ENCODE data around the gene SLC2A4RG.
A peak's percentile ranks its signal among the peaks of the same experiment; 100 is the strongest.

Gene SLC2A4RG

DNA sequence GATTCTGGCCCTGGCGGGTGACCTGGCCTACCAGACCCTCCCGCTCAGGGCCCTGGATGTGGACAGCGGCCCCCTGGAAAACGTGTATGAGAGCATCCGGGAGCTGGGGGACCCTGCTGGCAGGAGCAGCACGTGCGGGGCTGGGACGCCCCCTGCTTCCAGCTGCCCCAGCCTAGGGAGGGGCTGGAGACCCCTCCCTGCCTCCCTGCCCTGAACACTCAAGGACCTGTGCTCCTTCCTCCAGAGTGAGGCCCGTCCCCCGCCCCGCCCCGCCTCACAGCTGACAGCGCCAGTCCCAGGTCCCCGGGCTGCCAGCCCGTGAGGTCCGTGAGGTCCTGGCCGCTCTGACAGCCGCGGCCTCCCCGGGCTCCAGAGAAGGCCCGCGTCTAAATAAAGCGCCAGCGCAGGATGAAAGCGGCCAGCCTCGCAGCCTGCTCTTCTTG is 868 bp upstream of the SLC2A4RG start:
- DNase-seq (ENCODE audit: insufficient read length, low spot score), result no peak
- no peak for FAIRE-seq

DNA sequence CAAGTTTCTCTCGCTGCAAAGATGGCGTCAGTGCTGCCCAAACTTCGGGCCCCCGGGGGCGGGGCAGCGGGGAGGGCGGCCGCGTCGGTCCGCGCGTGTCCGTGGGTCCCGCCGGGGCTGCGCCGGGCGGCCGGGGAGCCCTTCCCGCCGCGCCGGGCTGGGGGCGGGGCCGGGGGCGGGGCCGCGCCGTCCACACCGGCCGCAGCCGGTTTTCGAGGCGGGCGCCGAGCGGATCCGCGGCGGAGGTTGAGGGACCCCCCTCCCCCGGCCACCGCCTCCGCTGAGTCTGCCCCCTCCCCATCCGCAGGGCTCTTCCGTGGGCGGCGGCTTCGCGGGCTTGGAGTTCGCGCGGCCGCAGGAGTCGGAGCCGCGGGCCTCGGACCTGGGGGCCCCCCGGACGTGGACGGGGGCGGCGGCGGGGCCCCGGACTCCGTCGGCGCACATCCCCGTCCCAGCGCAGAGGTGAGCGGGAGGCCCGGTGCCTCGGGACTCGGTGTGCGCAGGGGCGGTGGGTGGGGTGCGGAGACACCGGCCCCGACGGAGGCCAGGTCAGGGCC is 572 bp downstream of the SLC2A4RG start:
- FAIRE-seq (peak; percentile 14), DNase-seq (ENCODE audit: insufficient read length, low spot score) (peak; percentile 74)

DNA sequence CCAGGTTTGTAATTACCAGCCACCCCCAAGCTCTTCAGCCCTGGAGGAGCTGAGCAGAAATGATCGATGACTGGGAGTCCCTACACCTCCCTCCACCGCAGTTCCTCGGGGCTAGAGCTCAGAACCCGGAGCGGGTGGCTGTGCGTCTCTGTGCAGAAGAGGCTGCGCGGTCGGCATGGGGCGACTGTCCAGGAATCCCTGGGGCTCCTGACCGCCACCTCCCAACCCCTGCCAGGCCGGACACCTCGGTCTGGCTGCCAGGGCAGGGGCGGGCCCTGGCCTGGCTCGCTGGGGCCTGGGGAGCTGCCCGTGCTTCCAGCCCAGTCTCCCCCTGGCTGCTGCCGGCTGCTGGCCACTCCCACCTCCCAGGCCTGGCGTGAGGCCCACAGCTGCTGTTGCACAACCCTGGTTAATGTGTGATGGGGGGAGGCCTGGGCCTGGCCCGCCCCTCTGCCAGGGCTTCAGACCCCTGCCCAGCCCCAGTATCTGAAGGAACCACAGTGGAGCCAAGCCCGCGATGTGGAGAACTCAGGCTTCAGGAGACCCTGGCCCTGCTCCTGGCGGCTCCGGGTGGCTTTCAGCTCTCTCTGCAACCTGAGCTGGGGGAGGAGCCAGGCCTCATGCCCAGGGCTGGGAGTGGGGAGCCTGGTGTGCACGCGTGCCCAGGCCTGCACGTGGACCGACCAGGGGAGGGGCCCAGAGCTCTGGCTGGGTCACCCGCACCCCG is 1.2 kb downstream of the SLC2A4RG start:
- peak; percentile 85 for FAIRE-seq
- peak; percentile 91 for DNase-seq (ENCODE audit: insufficient read length, low spot score)

DNA sequence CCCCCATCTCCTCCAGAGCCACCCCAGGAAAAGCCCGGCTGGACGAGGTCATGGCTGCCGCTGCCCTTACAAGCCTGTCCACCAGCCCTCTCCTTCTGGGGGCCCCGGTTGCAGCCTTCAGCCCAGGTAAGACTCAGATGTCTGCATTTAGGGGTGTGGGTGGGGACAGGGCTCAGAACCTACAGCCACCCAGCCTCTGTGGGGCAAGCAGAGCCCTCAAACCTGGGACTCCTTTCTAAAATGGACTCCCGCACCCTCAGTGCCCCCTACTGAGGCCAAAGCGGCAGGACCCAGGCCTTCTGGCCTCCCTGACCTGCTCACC is 1.7 kb downstream of the SLC2A4RG start:
- DNase-seq (ENCODE audit: insufficient read length, low spot score) (no peak), FAIRE-seq (no peak)

DNA sequence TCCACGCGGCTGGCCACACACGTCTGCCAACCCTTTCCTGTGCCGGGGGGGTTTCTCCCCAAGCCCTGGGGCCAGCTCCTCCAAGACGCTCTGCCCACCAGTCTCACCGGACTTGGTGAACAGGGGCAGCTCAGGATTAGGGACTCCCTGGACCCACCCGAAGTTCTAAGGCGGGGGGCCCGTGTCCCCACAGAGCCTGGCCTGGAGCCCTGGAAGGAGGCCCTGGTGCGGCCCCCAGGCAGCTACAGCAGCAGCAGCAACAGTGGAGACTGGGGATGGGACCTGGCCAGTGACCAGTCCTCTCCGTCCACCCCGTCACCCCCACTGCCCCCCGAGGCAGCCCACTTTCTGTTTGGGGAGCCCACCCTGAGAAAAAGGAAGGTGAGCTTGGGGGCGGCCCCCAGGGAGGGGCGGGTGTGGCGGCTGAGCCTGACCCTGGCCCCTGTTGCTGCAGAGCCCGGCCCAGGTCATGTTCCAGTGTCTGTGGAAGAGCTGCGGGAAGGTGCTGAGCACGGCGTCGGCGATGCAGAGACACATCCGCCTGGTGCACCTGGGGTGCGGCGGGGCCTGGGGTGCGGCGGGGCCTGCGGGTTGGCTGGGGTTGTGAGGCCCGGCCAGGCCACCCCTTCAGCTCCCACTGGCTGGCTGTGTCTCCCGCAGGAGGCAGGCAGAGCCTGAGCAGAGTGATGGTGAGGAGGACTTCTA is 2.3 kb downstream of the SLC2A4RG start:
- no peak for FAIRE-seq
- no peak for DNase-seq (ENCODE audit: insufficient read length, low spot score)

DNA sequence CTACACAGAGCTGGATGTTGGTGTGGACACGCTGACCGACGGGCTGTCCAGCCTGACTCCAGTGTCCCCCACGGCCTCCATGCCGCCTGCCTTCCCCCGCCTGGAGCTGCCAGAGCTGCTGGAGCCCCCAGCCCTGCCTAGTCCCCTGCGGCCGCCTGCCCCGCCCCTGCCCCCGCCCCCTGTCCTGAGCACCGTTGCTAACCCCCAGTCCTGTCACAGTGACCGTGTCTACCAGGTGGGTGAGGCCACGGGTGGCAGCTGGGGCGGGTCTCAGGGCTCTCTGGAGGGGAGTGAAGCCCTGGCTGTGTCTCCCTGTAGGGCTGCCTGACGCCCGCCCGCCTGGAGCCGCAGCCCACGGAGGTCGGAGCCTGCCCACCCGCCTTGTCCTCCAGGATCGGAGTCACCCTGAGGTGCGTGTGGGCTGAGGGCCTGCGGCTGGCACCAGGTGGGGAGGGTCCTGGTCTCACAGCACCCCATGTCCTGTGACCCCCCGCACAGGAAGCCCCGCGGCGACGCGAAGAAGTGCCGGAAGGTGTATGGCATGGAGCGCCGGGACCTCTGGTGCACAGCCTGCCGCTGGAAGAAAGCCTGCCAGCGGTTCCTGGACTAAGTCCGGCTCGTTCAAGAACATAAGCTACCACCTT is 2.9 kb downstream of the SLC2A4RG start:
- FAIRE-seq, result no peak

DNA sequence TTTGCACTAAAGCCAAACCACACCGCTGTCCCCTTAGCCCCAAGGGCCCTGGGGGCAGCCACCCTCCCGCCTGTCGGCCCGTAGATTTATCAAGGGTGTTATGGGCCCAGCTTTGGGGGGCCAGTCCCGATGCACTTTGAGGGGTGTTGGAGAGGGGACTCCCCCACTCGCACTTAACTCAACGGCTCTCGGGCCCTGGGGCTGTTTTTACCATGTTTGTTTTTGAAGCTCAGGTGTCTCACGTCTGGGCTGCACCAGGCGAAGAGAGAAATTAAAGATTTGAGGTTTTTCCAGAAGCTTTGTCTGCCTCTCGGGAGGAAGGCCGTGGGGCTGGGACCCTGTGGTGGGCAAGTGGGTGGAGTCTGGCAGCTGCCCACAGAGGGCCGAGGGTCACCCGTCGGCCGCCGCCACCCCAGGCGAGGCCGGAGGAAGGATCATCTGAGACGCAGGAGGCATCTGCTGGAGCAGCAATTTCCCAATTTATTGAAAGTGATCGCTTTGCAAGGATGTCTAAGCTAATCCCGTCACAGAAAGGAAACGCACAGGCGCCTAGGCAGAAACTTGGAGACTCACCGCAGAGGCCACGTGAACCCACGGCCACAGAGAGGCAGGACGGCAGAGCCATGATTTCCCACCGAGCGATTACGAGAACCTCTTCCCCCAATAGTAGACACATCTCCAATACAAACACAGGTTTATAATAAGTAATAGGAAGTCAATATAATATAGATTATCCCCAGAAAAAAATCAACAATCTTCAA is 3.8 kb downstream of the SLC2A4RG start:
- FAIRE-seq, result no peak
- no peak for DNase-seq (ENCODE audit: insufficient read length, low spot score)

More for the DNA sequence above, 2.9 kb downstream of the SLC2A4RG start:
- no peak for DNase-seq (ENCODE audit: insufficient read length, low spot score)

DNA sequence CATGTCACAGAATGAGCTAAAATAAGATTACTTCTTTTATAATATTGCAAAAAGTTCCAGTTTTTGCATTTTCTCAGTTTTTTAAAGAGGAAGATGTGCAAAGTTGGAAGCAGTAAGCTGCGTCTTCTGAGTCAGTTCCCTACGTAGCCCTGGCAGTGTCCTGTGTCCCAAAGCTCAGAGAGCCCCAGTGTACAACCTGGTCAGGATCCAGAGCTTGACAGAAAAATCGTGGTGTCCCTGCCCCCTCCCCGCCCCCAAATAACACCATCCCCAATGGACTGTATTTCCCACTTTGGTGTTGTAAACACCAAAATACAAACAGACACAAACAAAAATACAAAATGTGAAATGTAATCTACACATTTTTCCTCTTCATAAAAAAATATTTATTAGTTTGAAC is 4.6 kb downstream of the SLC2A4RG start:
- FAIRE-seq (no peak), DNase-seq (ENCODE audit: insufficient read length, low spot score) (no peak)

DNA sequence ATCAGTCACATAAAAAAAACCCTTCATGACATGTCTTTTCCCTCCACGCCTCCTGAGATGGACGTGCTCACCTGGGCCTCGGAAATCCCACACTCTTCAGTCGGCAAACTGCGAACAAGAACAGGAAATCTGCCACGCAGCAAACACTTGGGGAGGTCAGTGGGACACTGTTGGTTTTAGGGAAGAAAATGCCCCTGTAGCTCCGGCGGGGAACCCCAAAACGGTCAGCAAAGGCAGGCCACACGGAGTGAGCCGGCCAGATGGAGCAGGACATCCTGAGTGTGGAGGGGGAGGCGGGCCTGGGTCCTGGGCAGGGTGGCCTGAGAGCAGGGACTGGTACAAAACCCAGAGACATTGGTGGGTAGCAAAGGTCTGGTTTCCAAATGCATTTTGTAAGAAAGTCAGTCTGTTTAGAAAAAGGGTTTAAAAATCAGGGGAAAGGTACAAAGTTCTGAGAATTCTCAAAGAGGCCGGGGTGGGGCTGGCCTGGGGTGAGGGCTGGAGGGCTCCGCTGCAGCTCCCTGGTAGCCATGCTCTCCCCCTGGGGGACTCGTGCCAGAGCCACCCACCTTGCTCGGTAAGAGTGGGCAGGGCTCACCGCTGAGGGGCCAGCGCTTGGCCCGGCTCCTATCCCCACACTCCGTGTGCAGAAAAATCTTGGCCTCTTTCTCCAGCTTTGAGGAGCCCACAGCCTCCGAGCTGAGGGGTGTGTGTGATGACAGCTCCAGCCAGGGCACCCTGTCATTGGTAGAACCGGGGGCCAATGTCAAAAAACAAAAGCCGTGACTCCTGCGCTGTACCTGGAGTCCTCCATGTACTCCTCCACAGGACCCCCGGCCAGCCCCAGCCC is 5.2 kb downstream of the SLC2A4RG start:
- FAIRE-seq, result no peak

DNA sequence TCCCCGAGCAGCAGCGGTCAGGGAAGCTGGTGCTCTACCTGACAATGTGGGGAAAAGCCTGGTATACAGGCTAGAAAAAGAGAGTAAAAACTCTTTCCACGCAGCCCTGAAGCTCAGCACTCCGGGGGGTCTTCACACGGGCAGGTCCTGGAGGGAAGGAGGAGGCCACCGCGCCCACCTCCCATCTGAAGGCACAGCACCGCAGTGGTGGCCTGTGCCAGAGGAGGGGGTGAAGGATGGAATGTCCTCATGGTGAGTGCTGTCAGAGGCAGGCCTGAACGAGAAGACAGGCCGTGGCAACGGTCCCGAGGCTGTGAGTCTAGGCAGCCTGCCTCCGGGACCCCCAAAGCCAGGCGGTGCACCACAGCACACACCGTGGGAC is 5.8 kb downstream of the SLC2A4RG start:
- no peak for FAIRE-seq
- no peak for DNase-seq (ENCODE audit: insufficient read length, low spot score)

More for the DNA sequence above, 5.2 kb downstream of the SLC2A4RG start:
- no peak for DNase-seq (ENCODE audit: insufficient read length, low spot score)

DNA sequence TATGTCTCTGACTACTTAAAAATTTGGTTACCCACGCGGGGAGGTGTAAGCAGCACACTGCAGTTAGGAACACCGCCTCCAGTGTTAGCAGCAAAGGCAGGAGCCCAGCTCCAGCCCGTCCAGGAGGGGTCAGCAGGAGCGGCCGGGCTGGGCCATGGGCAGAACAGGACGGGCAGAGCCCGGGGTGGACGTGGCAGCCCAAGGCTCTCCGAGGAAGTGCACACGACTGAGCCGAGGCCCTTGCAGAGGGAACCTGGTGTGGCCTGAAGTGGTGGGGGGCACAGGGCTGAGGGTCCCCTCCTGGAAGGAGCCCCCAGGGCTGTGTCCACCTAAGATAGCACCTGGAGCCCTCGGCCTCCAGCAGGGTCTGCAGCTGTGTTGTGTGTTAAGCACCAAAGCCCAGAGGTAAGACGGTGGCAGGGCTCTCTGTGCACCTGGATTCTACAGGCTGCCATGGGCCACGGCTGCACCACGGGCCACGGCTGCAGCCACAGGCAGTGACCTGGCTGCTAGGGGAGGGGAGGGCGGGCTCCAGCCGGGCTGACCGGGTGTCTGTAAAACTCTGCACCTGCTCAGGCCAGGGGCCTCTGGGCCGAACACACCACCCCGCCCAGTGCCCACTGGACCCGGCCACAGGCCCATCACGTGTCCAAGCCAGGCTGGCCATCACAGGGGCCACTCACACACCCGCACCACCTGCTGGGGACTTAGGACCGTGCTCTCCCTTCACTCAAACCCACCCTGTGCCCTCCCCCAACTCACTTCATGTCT is 6.6 kb downstream of the SLC2A4RG start:
- FAIRE-seq (no peak), DNase-seq (ENCODE audit: insufficient read length, low spot score) (no peak)

DNA sequence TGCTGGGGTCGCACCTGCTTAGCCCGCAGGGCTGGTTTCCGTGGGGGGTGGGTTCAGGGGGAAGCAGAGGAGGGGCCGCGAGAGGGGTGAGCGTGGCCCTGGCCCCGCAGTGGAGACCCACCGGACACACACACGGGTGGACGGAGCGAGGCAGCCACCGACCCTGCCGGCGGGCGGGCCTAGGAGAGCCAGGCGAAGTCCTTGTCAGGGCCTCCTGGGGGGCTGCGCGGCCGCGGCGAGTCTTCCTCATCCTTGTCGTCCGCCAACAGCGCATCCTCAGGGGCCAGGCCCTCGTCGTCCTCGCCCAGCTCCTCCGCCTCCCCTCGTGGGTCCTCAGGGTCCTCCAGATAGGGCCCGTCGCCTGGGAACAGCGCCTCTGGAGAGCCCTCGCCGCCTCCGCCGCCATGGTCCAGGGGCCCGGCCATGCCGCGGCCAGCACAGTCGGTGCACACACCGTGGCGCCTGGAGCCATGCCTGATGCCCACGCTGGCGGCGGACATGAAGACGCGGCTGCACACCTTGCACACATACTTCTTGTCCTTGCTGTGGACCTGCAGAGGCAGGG is 7.3 kb downstream of the SLC2A4RG start:
- DNase-seq (ENCODE audit: insufficient read length, low spot score) (no peak), FAIRE-seq (no peak)

DNA sequence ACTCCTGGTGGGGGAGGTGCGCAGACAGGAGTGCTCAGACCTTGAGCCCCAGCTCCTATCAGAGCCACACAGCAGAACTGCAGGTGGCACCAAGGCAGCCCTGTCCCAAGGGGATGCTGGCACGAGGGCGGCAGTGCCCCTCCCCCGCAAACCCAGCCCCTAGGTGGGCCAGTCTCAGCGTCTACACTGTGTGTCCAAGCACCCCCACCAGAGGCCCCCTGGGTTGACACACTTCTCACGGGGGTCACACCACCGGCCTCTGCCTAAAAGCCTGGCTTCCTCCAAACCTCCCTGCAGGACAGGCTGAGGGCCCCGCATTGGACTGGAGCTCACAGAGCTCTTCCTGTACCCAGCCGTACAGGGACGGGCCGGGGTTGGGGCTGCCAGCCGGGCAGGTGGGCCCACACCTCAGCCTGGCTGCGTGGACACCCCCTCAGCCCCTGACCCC is 8.1 kb downstream of the SLC2A4RG start:
- DNase-seq (ENCODE audit: insufficient read length, low spot score), result no peak
- no peak for FAIRE-seq

DNA sequence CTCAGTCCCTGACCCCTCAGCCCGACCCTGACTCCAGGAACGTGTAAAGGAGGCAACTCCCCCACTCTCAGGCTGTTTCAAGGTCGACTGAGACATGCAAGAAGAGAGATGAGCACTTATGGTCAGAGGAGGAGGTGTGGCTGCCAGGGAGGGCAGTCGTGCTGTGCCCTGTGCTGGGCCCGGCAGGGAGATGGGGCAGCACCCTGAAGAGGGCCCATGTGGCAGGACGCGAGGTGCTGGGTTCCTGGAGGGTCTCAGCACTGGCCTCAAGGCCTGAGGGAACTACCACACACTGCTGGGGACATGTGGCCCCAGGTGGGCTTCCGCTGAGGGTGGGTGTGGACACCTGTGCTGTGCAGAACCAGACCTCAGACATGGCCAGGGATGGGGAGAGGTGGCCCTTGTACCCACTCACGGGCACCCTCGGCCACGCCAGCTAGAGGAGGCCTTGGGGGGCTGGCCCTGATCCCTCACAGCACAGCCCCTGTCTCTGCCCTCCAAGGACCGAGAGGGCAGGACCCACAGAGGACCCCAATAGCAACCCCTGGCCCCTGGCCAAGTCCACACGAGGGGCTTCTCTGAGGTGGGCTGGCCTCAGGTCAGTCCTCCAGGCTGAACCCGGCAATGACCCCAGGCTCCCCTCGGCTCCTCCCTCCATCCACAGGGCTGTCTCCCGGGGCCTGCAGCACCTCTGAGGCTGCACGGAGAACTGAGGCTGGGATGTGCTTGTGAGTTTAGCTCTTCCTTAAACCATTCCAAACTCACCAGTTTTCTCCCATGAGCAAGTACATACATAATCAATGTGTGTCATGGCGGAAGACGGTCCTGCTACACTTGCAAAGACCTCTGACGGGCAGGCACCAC is 8.7 kb downstream of the SLC2A4RG start:
- DNase-seq (ENCODE audit: insufficient read length, low spot score) (no peak), FAIRE-seq (no peak)

DNA sequence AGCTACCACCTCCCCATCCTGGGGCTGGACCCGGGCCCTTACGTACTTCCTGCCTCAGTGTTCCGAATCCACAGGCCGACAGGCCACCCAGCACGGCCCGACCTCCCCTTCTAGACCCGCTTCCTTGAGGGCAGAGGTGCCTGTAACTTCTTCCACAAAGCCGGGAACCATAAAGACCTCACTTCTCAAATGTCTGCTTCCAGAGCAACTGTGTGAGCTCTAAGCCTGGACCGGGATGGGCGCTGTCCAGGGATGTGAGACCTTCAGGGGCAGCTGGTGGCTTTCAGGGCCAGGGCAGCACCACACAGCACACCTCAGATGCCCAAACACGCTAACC is 9.3 kb downstream of the SLC2A4RG start:
- DNase-seq (ENCODE audit: insufficient read length, low spot score), result no peak
- FAIRE-seq, result no peak

DNA sequence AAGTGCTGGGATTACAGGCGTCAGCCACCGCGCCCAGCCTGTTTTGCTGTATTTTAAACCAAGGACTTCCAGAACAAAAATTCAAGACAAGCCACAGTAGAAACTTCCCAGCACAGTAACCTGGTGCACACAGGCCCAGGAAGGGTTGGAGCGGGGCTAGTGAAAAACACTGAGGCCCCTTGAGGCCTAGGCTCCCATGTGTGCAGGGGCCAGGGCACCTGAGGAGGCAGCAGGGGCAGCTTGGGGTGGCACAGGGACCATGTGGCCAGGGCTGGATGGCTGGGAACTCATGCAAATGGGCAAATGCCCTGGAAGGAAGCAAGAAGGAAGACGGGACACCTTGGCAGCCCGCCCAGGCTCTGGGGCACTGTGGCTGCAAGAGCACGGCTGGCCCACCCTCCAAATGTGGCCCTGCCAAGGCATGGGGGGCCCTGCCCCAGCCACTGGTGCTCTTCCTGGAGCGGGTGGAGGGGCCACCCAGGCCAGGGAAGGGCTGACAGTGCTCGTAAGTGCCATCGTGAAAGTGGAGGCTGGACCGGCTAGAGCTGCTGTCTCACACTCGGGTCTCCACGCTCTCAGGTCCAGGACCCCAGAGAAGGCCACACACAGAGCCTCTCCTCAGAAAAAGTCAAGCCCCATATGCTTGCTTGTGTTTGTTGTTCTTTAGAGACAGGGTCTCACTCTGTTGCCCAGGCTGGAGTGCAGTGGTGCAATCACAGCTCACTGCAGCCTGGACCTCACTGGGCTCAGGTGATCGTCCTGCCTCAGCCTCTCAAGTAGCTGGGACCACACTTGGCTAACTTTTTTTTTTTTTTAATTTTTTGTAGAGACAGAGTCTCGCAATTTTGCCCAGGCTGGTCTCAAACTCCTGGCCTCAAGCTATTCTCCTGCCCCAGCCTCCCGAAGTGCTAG is 10.3 kb downstream of the SLC2A4RG start:
- FAIRE-seq, result no peak
- DNase-seq (ENCODE audit: insufficient read length, low spot score), result no peak
